ENCODE data around the gene GPR156. TPM values are rescaled to one million over a fixed set of nuclear protein-coding genes. Genes with fewer than 3 reads are reported as not detected.

The GPR156 gene
- total and polyA plus RNA-seq, 2 experiments from 2014 or later: not detected

DNA sequence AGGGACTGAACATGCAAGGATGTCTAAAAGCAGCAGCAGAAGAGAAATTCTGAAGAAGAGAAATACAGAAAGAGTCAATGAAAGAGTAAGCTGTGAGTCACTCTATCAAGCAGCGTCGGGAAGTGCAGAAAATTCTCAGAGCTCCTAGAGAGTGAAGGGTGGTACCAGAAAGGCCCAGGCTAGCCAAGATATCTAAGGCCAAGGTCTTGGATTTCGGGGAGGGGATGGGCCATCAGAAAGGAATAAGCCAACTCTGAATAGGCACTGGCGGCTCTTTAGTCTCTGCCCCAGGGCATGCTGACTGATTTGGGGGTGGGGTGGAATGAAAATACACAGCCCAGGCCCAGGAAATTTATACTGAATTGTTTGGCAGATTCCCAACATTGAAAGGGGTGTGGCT is 70.8 kb downstream of the GPR156 start:
- H3K27ac ChIP-seq: no peak overlapping the region
- DNase-seq: peak; percentile 52
- peaks cover 10% of the 10 kb centered on the region for H3K4me1 ChIP-seq (ENCODE audit: insufficient read depth)
- no peak overlapping the region for H3K4me3 ChIP-seq
- no peak overlapping the region for H3K9ac ChIP-seq
- no peaks in the 10 kb centered on the region for H3K79me2 ChIP-seq (ENCODE audit: insufficient read depth)
- no peaks in the 10 kb centered on the region for H4K20me1 ChIP-seq (ENCODE audit: insufficient read depth)
- TF ChIP-seq EZH2phosphoT487 (IDR thresholded peaks at IDR 0.05; ENCODE audit: insufficient read depth, low read depth) (no peak), EZH2 (IDR thresholded peaks at IDR 0.05; ENCODE audit: insufficient read depth, poor library complexity, severe bottlenecking) (no peak)
- no peaks in the 10 kb centered on the region for H3K9me2 ChIP-seq (ENCODE audit: insufficient read depth)
- H3K36me3 ChIP-seq (ENCODE audit: low read depth): no peaks in the 10 kb centered on the region
- H3K27me3 ChIP-seq (replicated peaks; ENCODE audit: insufficient read depth): no peaks in the 10 kb centered on the region
- no peaks in the 10 kb centered on the region for H3K9me3 ChIP-seq (ENCODE audit: low read depth)
- H3K4me2 ChIP-seq (ENCODE audit: unreplicated experiment): no peak overlapping the region
- WGBS, 2 experiments (ENCODE audit: low coverage in 1 of 2, low lambda C conversion rate in 2 of 2, missing lambda C conversion rate in 2 of 2): 10 to 15% methylated on average over 4 of the region's 4 CpGs
- H2AFZ ChIP-seq: peak overlapping the region; percentile 43; the same call in 1 of the 2 replicates
- no peaks in the 10 kb centered on the region for H3F3A ChIP-seq (ENCODE audit: insufficient read depth)
- in situ Hi-C loops (cut with MboI): no loop called here

DNA sequence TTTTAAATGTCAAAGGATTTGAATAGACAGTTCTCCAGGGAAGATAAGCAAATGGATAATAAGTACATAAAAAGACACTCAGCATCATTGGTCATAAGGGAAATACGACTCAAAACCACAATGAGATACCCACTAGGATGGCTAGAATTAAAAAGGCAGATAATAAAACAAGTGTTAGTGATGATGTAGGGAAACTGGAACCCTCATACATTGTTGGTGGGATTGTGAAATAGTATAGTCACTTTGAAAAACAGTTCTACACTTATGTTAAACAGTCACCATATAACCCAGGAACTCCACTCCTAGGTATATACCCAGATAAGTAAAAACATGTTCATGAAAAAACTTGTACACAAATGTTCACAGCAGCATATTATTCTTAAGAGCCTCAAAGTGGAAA is 72.5 kb downstream of the GPR156 start:
- no peaks in the 10 kb centered on the region for H3K9me2 ChIP-seq (ENCODE audit: insufficient read depth)
- in situ Hi-C loops (cut with MboI): no loop called here
- WGBS, 2 experiments (ENCODE audit: low coverage in 1 of 2, low lambda C conversion rate in 2 of 2, missing lambda C conversion rate in 2 of 2): 55% methylated on average over 1 of the region's 1 CpG
- H4K20me1 ChIP-seq (ENCODE audit: insufficient read depth): no peaks in the 10 kb centered on the region
- DNase-seq: peak; percentile 9
- H3K4me3 ChIP-seq: no peak overlapping the region
- peaks cover 10% of the 10 kb centered on the region for H3K4me1 ChIP-seq (ENCODE audit: insufficient read depth)
- H3K4me2 ChIP-seq (ENCODE audit: unreplicated experiment): no peak overlapping the region
- H3K27ac ChIP-seq: no peak overlapping the region
- H3K27me3 ChIP-seq (replicated peaks; ENCODE audit: insufficient read depth): no peaks in the 10 kb centered on the region
- H3F3A ChIP-seq (ENCODE audit: insufficient read depth): no peaks in the 10 kb centered on the region
- no peak overlapping the region for H2AFZ ChIP-seq
- no peaks in the 10 kb centered on the region for H3K36me3 ChIP-seq (ENCODE audit: low read depth)
- no peaks in the 10 kb centered on the region for H3K9me3 ChIP-seq (ENCODE audit: low read depth)
- TF ChIP-seq EZH2 (IDR thresholded peaks at IDR 0.05; ENCODE audit: insufficient read depth, poor library complexity, severe bottlenecking) (no peak), EZH2phosphoT487 (IDR thresholded peaks at IDR 0.05; ENCODE audit: insufficient read depth, low read depth) (no peak)
- no peak overlapping the region for H3K9ac ChIP-seq
- H3K79me2 ChIP-seq (ENCODE audit: insufficient read depth): no peaks in the 10 kb centered on the region

DNA sequence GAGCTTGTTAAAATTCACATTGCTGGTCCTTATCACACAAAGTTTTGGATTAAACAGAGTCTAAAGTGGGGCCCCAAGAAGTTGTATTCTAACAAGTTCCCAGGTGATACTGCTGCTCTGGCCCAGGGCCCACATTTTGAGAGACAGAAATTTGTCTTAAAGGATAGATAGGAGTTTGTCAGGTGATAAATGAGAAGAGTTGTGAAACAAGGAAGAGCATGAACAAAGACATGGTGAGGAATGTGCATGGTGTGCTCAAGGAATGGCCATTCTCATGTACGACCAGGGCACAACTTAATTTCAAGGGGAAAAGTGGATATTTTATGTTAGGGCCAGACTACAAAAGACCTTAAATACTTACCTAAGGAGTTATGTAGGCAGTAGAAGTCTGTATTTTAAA is 75.6 kb downstream of the GPR156 start:
- Histone ChIP-seq H3K79me2 (ENCODE audit: insufficient read depth) (no peaks in the 10 kb centered on the region), H3K4me2 (ENCODE audit: unreplicated experiment) (no peak overlapping the region), H3K27ac (no peak overlapping the region), H3K4me3 (no peak overlapping the region), H3K9me2 (ENCODE audit: insufficient read depth) (no peaks in the 10 kb centered on the region), H4K20me1 (ENCODE audit: insufficient read depth) (no peaks in the 10 kb centered on the region), H3F3A (ENCODE audit: insufficient read depth) (no peaks in the 10 kb centered on the region), H3K9me3 (ENCODE audit: low read depth) (no peaks in the 10 kb centered on the region), H2AFZ (no peak overlapping the region), H3K27me3 (replicated peaks; ENCODE audit: insufficient read depth) (no peaks in the 10 kb centered on the region), H3K9ac (no peak overlapping the region), H3K4me1 (ENCODE audit: insufficient read depth) (peaks cover 8% of the 10 kb centered on the region), H3K36me3 (ENCODE audit: low read depth) (no peaks in the 10 kb centered on the region)
- no peak for DNase-seq
- TF ChIP-seq EZH2phosphoT487 (IDR thresholded peaks at IDR 0.05; ENCODE audit: insufficient read depth, low read depth) (no peak), EZH2 (IDR thresholded peaks at IDR 0.05; ENCODE audit: insufficient read depth, poor library complexity, severe bottlenecking) (no peak)
- 91 to 100% methylated on average over 1 of the region's 1 CpG for WGBS, 2 experiments (ENCODE audit: low coverage in 1 of 2, low lambda C conversion rate in 2 of 2, missing lambda C conversion rate in 2 of 2)
- in situ Hi-C loops (cut with MboI): no loop called here

DNA sequence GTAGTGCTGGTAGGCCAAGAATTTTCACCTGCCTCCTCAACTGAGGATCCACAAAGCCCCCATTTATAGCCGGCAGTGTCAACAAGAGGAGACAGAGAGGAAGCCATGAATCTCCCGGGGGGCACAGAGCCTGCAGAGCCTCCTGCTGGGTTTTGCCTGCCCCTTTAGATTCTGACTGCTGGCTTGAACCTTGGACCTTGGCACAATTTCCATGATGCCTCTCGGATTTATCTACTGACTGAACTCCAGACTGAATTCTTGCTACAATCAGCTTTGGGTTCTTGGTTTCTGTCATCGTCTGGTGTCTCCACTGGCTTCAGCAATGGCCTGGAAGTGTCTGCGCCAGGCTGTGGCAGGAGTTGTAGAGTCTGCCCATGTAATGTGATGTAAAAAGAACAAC is 80.7 kb downstream of the GPR156 start:
- Histone ChIP-seq H3K4me3 (no peak overlapping the region), H3K27ac (no peak overlapping the region), H3K4me2 (ENCODE audit: unreplicated experiment) (no peak overlapping the region), H3K9me2 (ENCODE audit: insufficient read depth) (no peaks in the 10 kb centered on the region), H3K9me3 (ENCODE audit: low read depth) (no peaks in the 10 kb centered on the region), H3K79me2 (ENCODE audit: insufficient read depth) (no peaks in the 10 kb centered on the region), H3K36me3 (ENCODE audit: low read depth) (no peaks in the 10 kb centered on the region), H3K9ac (no peak overlapping the region), H3K27me3 (replicated peaks; ENCODE audit: insufficient read depth) (no peaks in the 10 kb centered on the region), H4K20me1 (ENCODE audit: insufficient read depth) (no peaks in the 10 kb centered on the region), H3F3A (ENCODE audit: insufficient read depth) (0 out of 2 replicates have a peak, but pooled peaks cover 3% of the 10 kb centered on the region), H3K4me1 (ENCODE audit: insufficient read depth) (peaks cover 8% of the 10 kb centered on the region), H2AFZ (no peak overlapping the region)
- in situ Hi-C loops (cut with MboI): no loop called here
- DNase-seq: no peak
- WGBS, 2 experiments (ENCODE audit: low coverage in 1 of 2, low lambda C conversion rate in 2 of 2, missing lambda C conversion rate in 2 of 2): 95 to 97% methylated on average over 5 of the region's 5 CpGs
- TF ChIP-seq EZH2 (IDR thresholded peaks at IDR 0.05; ENCODE audit: insufficient read depth, poor library complexity, severe bottlenecking): no peak

DNA sequence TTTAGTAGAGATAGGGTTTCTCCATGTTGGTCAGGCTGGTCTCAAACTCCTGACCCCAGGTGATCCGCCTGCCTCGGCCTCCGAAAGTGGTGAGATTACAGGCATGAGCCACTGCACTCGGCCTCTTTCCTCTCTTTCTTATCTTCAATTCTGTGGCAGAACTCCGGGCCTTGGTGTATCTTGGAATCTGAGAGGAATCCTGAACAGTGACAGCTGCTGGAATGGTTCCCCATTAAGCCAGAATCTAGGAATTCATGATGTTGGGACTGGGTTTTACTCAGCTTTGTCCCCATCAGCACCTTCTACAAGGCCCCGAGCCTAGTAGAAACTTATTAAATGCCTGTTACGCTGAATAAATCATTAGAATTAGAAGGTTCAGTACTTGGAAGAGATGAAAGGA is 81.4 kb downstream of the GPR156 start:
- H4K20me1 ChIP-seq (ENCODE audit: insufficient read depth): no peaks in the 10 kb centered on the region
- no peak overlapping the region for H3K4me2 ChIP-seq (ENCODE audit: unreplicated experiment)
- no peaks in the 10 kb centered on the region for H3K9me2 ChIP-seq (ENCODE audit: insufficient read depth)
- no peaks in the 10 kb centered on the region for H3K36me3 ChIP-seq (ENCODE audit: low read depth)
- no peak overlapping the region for H3K27ac ChIP-seq
- 0 out of 2 replicates have a peak, but pooled peaks cover 3% of the 10 kb centered on the region for H3F3A ChIP-seq (ENCODE audit: insufficient read depth)
- no peaks in the 10 kb centered on the region for H3K9me3 ChIP-seq (ENCODE audit: low read depth)
- H3K4me1 ChIP-seq (ENCODE audit: insufficient read depth): peaks cover 8% of the 10 kb centered on the region
- no peak overlapping the region for H3K9ac ChIP-seq
- in situ Hi-C loops (cut with MboI): no loop called here
- H3K79me2 ChIP-seq (ENCODE audit: insufficient read depth): no peaks in the 10 kb centered on the region
- TF ChIP-seq EZH2phosphoT487 (IDR thresholded peaks at IDR 0.05; ENCODE audit: insufficient read depth, low read depth): no peak
- TF ChIP-seq EZH2 (IDR thresholded peaks at IDR 0.05; ENCODE audit: insufficient read depth, poor library complexity, severe bottlenecking): no peak
- DNase-seq: no peak
- H3K27me3 ChIP-seq (replicated peaks; ENCODE audit: insufficient read depth): no peaks in the 10 kb centered on the region
- 90% methylated on average over 7 of the region's 7 CpGs for WGBS, 2 experiments (ENCODE audit: low coverage in 1 of 2, low lambda C conversion rate in 2 of 2, missing lambda C conversion rate in 2 of 2)
- H2AFZ ChIP-seq: no peak overlapping the region
- no peak overlapping the region for H3K4me3 ChIP-seq
